Activated CD8-positive, alpha-beta memory T cell treated with anti-CD3 and anti-CD28 coated beads for 24 hours (primary cell): ENCODE measurements around the gene FXYD3.
A peak's percentile ranks its signal among the peaks of the same experiment; 100 is the strongest.

Source experiments
- DNase-seq: peaks from one replicate; pipeline ENCODE4 v3.0.0-alpha.2; 2020

Gene FXYD3

GRCh38 chr19:35115177-35115951, at the start of gene FXYD3:
Gene FXYD3 (plus strand): TSS chr19:35115823. CDS start chr19:35119377, 3,554 bp downstream.
- no peak for DNase-seq

- no peak for DNase-seq
Observed at GRCh38 chr19:35066121-35066520, 49.5 kb upstream of the FXYD3 start.

GRCh38 chr19:35066691-35067563, 48.7 kb upstream of the FXYD3 start:
- peak; percentile 98 for DNase-seq

GRCh38 chr19:35068941-35069634, 46.5 kb upstream of the FXYD3 start:
- no peak for DNase-seq

- DNase-seq = no peak
Observed at GRCh38 chr19:35069696-35070095, 45.9 kb upstream of the FXYD3 start.

GRCh38 chr19:35070471-35070870, 45.2 kb upstream of the FXYD3 start:
- DNase-seq = no peak

GRCh38 chr19:35073516-35073915, 42.1 kb upstream of the FXYD3 start:
- no peak for DNase-seq

GRCh38 chr19:35073941-35074340, 41.7 kb upstream of the FXYD3 start:
- no peak for DNase-seq

GRCh38 chr19:35074426-35075201, 41.0 kb upstream of the FXYD3 start:
- no peak for DNase-seq

GRCh38 chr19:35075202-35076025, 40.2 kb upstream of the FXYD3 start:
- no peak for DNase-seq

GRCh38 chr19:35076026-35076370, 39.6 kb upstream of the FXYD3 start:
- DNase-seq = no peak

- no peak for DNase-seq
Observed at GRCh38 chr19:35076657-35077056, 39.0 kb upstream of the FXYD3 start.

- no peak for DNase-seq
Observed at GRCh38 chr19:35077411-35078223, 38.0 kb upstream of the FXYD3 start.

GRCh38 chr19:35079826-35080225, 35.8 kb upstream of the FXYD3 start:
- no peak for DNase-seq

- DNase-seq = no peak
Observed at GRCh38 chr19:35080613-35081170, 34.9 kb upstream of the FXYD3 start.

- DNase-seq = no peak
Observed at GRCh38 chr19:35081201-35081600, 34.4 kb upstream of the FXYD3 start.

- DNase-seq = no peak
Observed at GRCh38 chr19:35083691-35084508, 31.7 kb upstream of the FXYD3 start.

- no peak for DNase-seq
Observed at GRCh38 chr19:35084509-35084762, 31.2 kb upstream of the FXYD3 start.

GRCh38 chr19:35085947-35086346, 29.7 kb upstream of the FXYD3 start:
- DNase-seq = no peak

- DNase-seq = no peak
Observed at GRCh38 chr19:35086455-35086854, 29.2 kb upstream of the FXYD3 start.
